HCT116 (cell line): ENCODE data around the gene NPB. TPM values are rescaled to one million over a fixed set of nuclear protein-coding genes. Genes with fewer than 3 reads are reported as not detected.

Experiments
- ATAC-seq: fragments of 200-7000 bp; cut with Tn5 transposase; 2 replicates; pipeline ENCODE4 v1.9.1; 2020; ENCODE audit warnings: mild to moderate bottlenecking, moderate library complexity
- BruUV-seq: library from RNA; stranded (reverse); fragments of 400-500 nt; replicated peaks from 2 replicates; lab custom pipeline; 2021; lab: Mats Ljungman, UMichigan
- CTCF ChIA-PET: fragments of 300-600 bp; sonication (Branson Sonifier 250); formaldehyde crosslinking; loops from one replicate; lab custom pipeline; 2021; ENCODE audit warnings: antibody characterized with exemption; lab: Charles Lee
- POLR2A ChIA-PET: fragments of 300-600, 350-600 bp; sonication (Branson Sonifier 250); formaldehyde crosslinking; loops from one replicate; lab custom pipeline; 2021; ENCODE audit warnings: antibody characterized with exemption; lab: Charles Lee
- RAD21 ChIA-PET, 2 experiments: fragments of 300-600 bp; sonication (Branson Sonifier 250); formaldehyde crosslinking; loops; one replicate each; lab custom pipeline; 2023; ENCODE audit warnings: low total read pairs in 2 of 2; ENCODE audit not compliant: uncharacterized antibody in 2 of 2, unreplicated experiment in 2 of 2, low non-redundant PET in 1 of 2; lab: Charles Lee
- DNase-seq: peaks from one replicate; pipeline ENCODE4 v3.0.0-alpha.2; 2010; ENCODE audit warnings: low read depth, low spot score
- H2AFZ ChIP-seq: fragments of 200-600 bp; shearing (Covaris generic), sonication (generic); 2 replicates; pipeline ENCODE4 v1.6.1; 2017; ENCODE audit warnings: low read depth, mixed run types, mixed read lengths, antibody characterized with exemption, low read length; ENCODE audit not compliant: poor library complexity, severe bottlenecking
- H3K27ac ChIP-seq: 2 replicates; pipeline ENCODE4 v1.5.1; 2012; ENCODE audit warnings: low read depth, low read length
- H3K27me3 ChIP-seq: fragments of 200-600 bp; sonication (generic); 2 replicates; pipeline ENCODE4 v1.6.1; 2016; ENCODE audit warnings: mixed run types, low read length, mixed read lengths; ENCODE audit not compliant: insufficient read depth
- H3K36me3 ChIP-seq, 2 experiments: fragments of 200-500 bp in 1 of 2; fragments of 200-600 bp in 1 of 2; sonication (Bioruptor generic) in 1 of 2; sonication (generic) in 1 of 2; 2 replicates each; pipeline versions ENCODE4 v1.5.1 to v1.6.1; 2014 to 2016; ENCODE audit warnings: low read length in 2 of 2, inconsistent platforms in 1 of 2, mixed read lengths in 1 of 2, mixed run types in 1 of 2; ENCODE audit not compliant: insufficient read depth in 2 of 2, control insufficient read depth in 1 of 2
- H3K4me1 ChIP-seq, 2 experiments: fragments of 200-600 bp in 1 of 2; sonication (generic) in 1 of 2; 2 replicates each; pipeline versions ENCODE4 v1.5.1 to v1.6.1; 2012 to 2017; ENCODE audit warnings: low read length in 2 of 2, inconsistent platforms in 1 of 2, mild to moderate bottlenecking in 1 of 2, mixed read lengths in 1 of 2, mixed run types in 1 of 2, moderate library complexity in 1 of 2; ENCODE audit not compliant: insufficient read depth in 2 of 2, control insufficient read depth in 1 of 2
- H3K4me2 ChIP-seq: fragments of 200-600 bp; sonication (generic); 2 replicates; pipeline ENCODE4 v1.6.1; 2017; ENCODE audit warnings: mixed run types, low read length, mixed read lengths
- H3K4me3 ChIP-seq, 2 experiments: fragments of 200-600 bp in 1 of 2; sonication (generic) in 1 of 2; replicated peaks in 1 of 2; 2 replicates each; pipeline ENCODE4 v1.5.1; 2011 to 2016; ENCODE audit warnings: low read length in 2 of 2, control low read depth in 1 of 2, low read depth in 1 of 2, mild to moderate bottlenecking in 1 of 2, mixed read lengths in 1 of 2, mixed run types in 1 of 2
- H3K79me2 ChIP-seq: fragments of 200-600 bp; sonication (generic); 2 replicates; pipeline ENCODE4 v1.6.1; 2017; ENCODE audit warnings: mild to moderate bottlenecking, mixed run types, low read length, moderate library complexity, mixed read lengths; ENCODE audit not compliant: insufficient read depth
- H3K9ac ChIP-seq: fragments of 200-600 bp; sonication (generic); 2 replicates; pipeline ENCODE4 v1.6.1; 2016; ENCODE audit warnings: low read length, mixed read lengths
- H3K9me2 ChIP-seq: fragments of 200-600 bp; sonication (generic), shearing (Covaris generic); 2 replicates; pipeline ENCODE4 v1.6.1; 2017; ENCODE audit warnings: mixed run types, mild to moderate bottlenecking, moderate library complexity; ENCODE audit not compliant: insufficient read depth
- H3K9me3 ChIP-seq, 2 experiments: fragments of 200-500 bp in 1 of 2; fragments of 200-600 bp in 1 of 2; sonication (Bioruptor generic) in 1 of 2; sonication (generic) in 1 of 2; 2 replicates each; pipeline ENCODE4 v1.6.1; 2014 to 2017; ENCODE audit warnings: low read length in 2 of 2, mixed read lengths in 2 of 2, inconsistent platforms in 1 of 2, low read depth in 1 of 2, mild to moderate bottlenecking in 1 of 2, mixed run types in 1 of 2, moderate library complexity in 1 of 2; ENCODE audit not compliant: control insufficient read depth in 1 of 2, insufficient read depth in 1 of 2
- H4K20me1 ChIP-seq: fragments of 200-600 bp; sonication (generic), shearing (Covaris generic); 2 replicates; pipeline ENCODE4 v1.6.1; 2017; ENCODE audit warnings: mixed run types, mild to moderate bottlenecking, moderate library complexity; ENCODE audit not compliant: insufficient read depth
- FOSL1 ChIP-seq: IDR thresholded peaks from 2 replicates; pipeline ENCODE4 v1.6.1; 2012; ENCODE audit warnings: low read depth
- SIN3A ChIP-seq: IDR thresholded peaks from 2 replicates; pipeline ENCODE4 v1.6.1; 2012; ENCODE audit warnings: low read depth
- SRF ChIP-seq: IDR thresholded peaks from 2 replicates; pipeline ENCODE4 v1.6.1; 2012; ENCODE audit warnings: low read depth
- TCF7L2 ChIP-seq: IDR thresholded peaks from 2 replicates; pipeline ENCODE4 v1.7.0; 2011; ENCODE audit warnings: borderline replicate concordance, inconsistent platforms; ENCODE audit not compliant: insufficient read depth, insufficient read length; ENCODE audit errors: extremely low read depth
- ZFX ChIP-seq: fragments of 450-650 bp; IDR thresholded peaks from 2 replicates; pipeline ENCODE4 v1.6.1; 2017
- intact Hi-C: fragments of 100-400 bp; cut with micrococcal nuclease; formaldehyde crosslinking; loops from 2 replicates; pipeline ENCODE4 v1.10.0; 2022
- total RNA-seq: library from RNA; stranded (reverse); gene quantifications from one replicate; pipeline ENCODE4 v1.2.1, GENCODE V29; 2021; ENCODE audit not compliant: unreplicated experiment
- TF ChIP-seq, protein P1 (sequence below), 3 experiments: fragments of 200-600 bp in 1 of 3; sonication (generic) in 1 of 3; IDR thresholded peaks in 2 of 3; conservative IDR thresholded peaks in 1 of 3; 2 replicates each; pipeline ENCODE4 v1.5.1; 2012 to 2017; ENCODE audit warnings: low read depth in 2 of 3, low read length in 2 of 3, antibody characterized with exemption in 1 of 3, borderline replicate concordance in 1 of 3, control low read depth in 1 of 3, mild to moderate bottlenecking in 1 of 3, mixed read lengths in 1 of 3, mixed run types in 1 of 3, moderate library complexity in 1 of 3; ENCODE audit not compliant: insufficient read depth in 1 of 3
- TF ChIP-seq, protein P2 (sequence below): IDR thresholded peaks from 2 replicates; pipeline ENCODE4 v1.6.1; 2012; ENCODE audit warnings: low read depth
- TF ChIP-seq, protein P3 (sequence below): IDR thresholded peaks from 2 replicates; pipeline ENCODE4 v1.6.1; 2011; ENCODE audit warnings: mild to moderate bottlenecking, low read length, moderate library complexity; ENCODE audit not compliant: insufficient replicate concordance; ENCODE audit errors: extremely low read depth

The NPB gene
- total RNA-seq, 1 experiment from 2014 or later, result 1.2 TPM

DNA sequence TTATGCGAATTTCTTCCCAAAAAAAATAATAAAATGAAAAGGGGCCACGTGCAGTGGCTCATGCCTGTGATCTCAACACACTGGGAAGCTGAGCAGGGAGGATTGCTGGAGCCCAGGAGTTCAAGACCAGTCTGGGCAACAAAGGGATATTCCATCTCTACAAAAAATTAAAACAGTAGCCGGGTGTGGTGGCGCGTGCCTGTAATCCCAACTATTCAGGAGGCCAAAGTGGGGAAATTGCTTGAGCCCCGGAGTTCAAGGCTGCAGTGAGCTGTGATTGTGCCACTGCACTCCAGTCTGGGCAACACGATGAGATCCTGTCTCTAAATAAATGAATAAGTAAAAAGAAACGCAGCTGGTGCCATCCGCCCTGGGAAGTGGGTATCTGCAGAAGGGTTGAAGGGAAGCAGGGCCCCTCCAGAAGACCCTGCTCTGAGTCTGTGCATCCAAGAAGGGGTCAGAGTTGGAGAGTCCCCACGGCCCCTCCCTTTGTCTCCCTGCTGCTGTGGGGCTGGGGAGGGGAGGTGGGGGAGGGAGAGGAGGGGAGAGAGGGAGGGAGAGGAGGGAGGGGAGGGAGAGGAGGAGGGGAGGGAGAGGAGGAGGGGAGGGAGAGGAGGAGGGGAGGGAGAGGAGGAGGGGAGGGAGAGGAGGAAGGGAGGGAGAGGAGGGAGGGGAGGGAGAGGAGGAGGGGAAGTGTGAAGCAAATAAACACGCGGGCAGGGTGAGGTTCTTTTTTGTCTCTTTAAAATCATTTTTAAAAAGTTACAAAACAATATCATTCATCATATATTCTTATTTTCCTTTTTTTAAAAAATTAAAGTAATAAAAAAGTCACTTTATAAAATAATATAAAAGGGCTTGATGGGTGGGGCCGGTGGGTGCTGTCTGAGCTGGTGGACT lies 50.0 kb downstream of the NPB start:
- Histone ChIP-seq H3K27me3 (no peaks in the 10 kb centered on the region), H3K27ac (no peak overlapping the region), H3K9me2 (no peaks in the 10 kb centered on the region), H4K20me1 (no peaks in the 10 kb centered on the region), H3K4me3 (no peak overlapping the region), H3K36me3 (no peaks in the 10 kb centered on the region), H3K4me2 (no peak overlapping the region), H3K4me1 (peaks cover 0 to 13% of the 10 kb centered on the region in 2 experiments; a peak in 1 of 4 replicates), H2AFZ (no peak overlapping the region), H3K79me2 (no peaks in the 10 kb centered on the region), H3K9ac (no peak overlapping the region), H3K9me3 (no peaks in the 10 kb centered on the region)
- POLR2A ChIA-PET, result interaction anchor here (0.9 to 2.6 kb wide), 2 partner anchors 70 to 91 kb away, joined by 4 to 6 read pairs; partner anchors contain the start of genes CENPX and LRRC45
- ATAC-seq (no peak), DNase-seq (no peak)
- RAD21 ChIA-PET, result no interaction called here
- CTCF ChIA-PET, result interaction anchor here (2.0 to 3.5 kb wide), 2 partner anchors 8 to 69 kb away, joined by 7 to 22 read pairs; partner anchors contain the start of genes CENPX and LRRC45
- BruUV-seq, result no TSS peak
- TF ChIP-seq, protein P1, sequence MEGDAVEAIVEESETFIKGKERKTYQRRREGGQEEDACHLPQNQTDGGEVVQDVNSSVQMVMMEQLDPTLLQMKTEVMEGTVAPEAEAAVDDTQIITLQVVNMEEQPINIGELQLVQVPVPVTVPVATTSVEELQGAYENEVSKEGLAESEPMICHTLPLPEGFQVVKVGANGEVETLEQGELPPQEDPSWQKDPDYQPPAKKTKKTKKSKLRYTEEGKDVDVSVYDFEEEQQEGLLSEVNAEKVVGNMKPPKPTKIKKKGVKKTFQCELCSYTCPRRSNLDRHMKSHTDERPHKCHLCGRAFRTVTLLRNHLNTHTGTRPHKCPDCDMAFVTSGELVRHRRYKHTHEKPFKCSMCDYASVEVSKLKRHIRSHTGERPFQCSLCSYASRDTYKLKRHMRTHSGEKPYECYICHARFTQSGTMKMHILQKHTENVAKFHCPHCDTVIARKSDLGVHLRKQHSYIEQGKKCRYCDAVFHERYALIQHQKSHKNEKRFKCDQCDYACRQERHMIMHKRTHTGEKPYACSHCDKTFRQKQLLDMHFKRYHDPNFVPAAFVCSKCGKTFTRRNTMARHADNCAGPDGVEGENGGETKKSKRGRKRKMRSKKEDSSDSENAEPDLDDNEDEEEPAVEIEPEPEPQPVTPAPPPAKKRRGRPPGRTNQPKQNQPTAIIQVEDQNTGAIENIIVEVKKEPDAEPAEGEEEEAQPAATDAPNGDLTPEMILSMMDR (IDR thresholded peaks at IDR 0.05 in 2 of 3, conservative IDR thresholded peaks at IDR 0.05 in 1 of 3; ENCODE audit: borderline replicate concordance in 1 of 3, insufficient read depth in 1 of 3, low read depth in 2 of 3, low read length in 2 of 3), result no peak
- TF ChIP-seq, protein P2, sequence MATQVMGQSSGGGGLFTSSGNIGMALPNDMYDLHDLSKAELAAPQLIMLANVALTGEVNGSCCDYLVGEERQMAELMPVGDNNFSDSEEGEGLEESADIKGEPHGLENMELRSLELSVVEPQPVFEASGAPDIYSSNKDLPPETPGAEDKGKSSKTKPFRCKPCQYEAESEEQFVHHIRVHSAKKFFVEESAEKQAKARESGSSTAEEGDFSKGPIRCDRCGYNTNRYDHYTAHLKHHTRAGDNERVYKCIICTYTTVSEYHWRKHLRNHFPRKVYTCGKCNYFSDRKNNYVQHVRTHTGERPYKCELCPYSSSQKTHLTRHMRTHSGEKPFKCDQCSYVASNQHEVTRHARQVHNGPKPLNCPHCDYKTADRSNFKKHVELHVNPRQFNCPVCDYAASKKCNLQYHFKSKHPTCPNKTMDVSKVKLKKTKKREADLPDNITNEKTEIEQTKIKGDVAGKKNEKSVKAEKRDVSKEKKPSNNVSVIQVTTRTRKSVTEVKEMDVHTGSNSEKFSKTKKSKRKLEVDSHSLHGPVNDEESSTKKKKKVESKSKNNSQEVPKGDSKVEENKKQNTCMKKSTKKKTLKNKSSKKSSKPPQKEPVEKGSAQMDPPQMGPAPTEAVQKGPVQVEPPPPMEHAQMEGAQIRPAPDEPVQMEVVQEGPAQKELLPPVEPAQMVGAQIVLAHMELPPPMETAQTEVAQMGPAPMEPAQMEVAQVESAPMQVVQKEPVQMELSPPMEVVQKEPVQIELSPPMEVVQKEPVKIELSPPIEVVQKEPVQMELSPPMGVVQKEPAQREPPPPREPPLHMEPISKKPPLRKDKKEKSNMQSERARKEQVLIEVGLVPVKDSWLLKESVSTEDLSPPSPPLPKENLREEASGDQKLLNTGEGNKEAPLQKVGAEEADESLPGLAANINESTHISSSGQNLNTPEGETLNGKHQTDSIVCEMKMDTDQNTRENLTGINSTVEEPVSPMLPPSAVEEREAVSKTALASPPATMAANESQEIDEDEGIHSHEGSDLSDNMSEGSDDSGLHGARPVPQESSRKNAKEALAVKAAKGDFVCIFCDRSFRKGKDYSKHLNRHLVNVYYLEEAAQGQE, result no peak
- no peak for TF ChIP-seq ZFX
- no peak for TF ChIP-seq SIN3A
- TF ChIP-seq FOSL1, result no peak
- TF ChIP-seq SRF, result no peak
- TF ChIP-seq TCF7L2, result no peak
- TF ChIP-seq, protein P3, sequence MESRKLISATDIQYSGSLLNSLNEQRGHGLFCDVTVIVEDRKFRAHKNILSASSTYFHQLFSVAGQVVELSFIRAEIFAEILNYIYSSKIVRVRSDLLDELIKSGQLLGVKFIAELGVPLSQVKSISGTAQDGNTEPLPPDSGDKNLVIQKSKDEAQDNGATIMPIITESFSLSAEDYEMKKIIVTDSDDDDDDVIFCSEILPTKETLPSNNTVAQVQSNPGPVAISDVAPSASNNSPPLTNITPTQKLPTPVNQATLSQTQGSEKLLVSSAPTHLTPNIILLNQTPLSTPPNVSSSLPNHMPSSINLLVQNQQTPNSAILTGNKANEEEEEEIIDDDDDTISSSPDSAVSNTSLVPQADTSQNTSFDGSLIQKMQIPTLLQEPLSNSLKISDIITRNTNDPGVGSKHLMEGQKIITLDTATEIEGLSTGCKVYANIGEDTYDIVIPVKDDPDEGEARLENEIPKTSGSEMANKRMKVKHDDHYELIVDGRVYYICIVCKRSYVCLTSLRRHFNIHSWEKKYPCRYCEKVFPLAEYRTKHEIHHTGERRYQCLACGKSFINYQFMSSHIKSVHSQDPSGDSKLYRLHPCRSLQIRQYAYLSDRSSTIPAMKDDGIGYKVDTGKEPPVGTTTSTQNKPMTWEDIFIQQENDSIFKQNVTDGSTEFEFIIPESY, result no peak
- intact Hi-C loops, result no loop called here
